Esophagus muscularis mucosa (tissue), 4 donors: ENCODE measurements around the gene MELTF. TPM values are rescaled to one million over a fixed set of nuclear protein-coding genes. Genes with fewer than 3 reads are reported as not detected.

Source experiments
- DNase-seq: peaks from one replicate; pipeline ENCODE4 v3.0.0-alpha.2; 2017; ENCODE audit errors: extremely low spot score
- H3K27ac ChIP-seq, 4 donors: fragments of 200-600 bp; sonication (generic); replicated peaks in 1 of 4; 1 replicate in 3 of 4; 2 replicates in 1 of 4; pipeline ENCODE4 v1.5.1; 2016 to 2019; ENCODE audit warnings: mild to moderate bottlenecking in 1 of 4
- H3K27me3 ChIP-seq, 4 donors: fragments of 200-600 bp; sonication (generic); one replicate each; pipeline versions ENCODE4 v1.5.1 to v1.6.0; 2016 to 2019
- H3K36me3 ChIP-seq, 4 donors: fragments of 200-600 bp; sonication (generic); one replicate each; pipeline ENCODE4 v1.5.1; 2016 to 2019
- H3K4me1 ChIP-seq, 4 donors: fragments of 200-600 bp; sonication (generic); one replicate each; pipeline ENCODE4 v1.5.1; 2016 to 2019
- H3K4me3 ChIP-seq, 4 donors: fragments of 200-600 bp; sonication (generic); 1 replicate in 2 of 4; 2 replicates in 2 of 4; pipeline ENCODE4 v1.5.1; 2016 to 2019; ENCODE audit warnings: mild to moderate bottlenecking in 4 of 4, moderate library complexity in 1 of 4
- H3K9me3 ChIP-seq, 4 donors: fragments of 200-600 bp; sonication (generic); 1 replicate in 3 of 4; 2 replicates in 1 of 4; pipeline ENCODE4 v1.5.1; 2016 to 2019
- EP300 ChIP-seq: sonication (generic); formaldehyde crosslinking; IDR thresholded peaks from one replicate; pipeline ENCODE4 v1.6.1; 2017; ENCODE audit warnings: antibody characterized with exemption
- POLR2A ChIP-seq: fragments of 450-650 bp; IDR thresholded peaks from one replicate; pipeline ENCODE4 v1.6.1; 2017; ENCODE audit warnings: antibody characterized with exemption, moderate library complexity, mild to moderate bottlenecking, low read depth
- POLR2AphosphoS5 ChIP-seq, 2 donors: sonication (generic); formaldehyde crosslinking; IDR thresholded peaks; one replicate each; pipeline ENCODE4 v1.6.1; 2017; ENCODE audit warnings: antibody characterized with exemption in 2 of 2
- WGBS: methylation state at CpG from one replicate; pipeline ENCODE4 v1.1.5; 2018; 5-methylcytosine and 5-hydroxymethylcytosine counted together
- intact Hi-C: fragments of 100-400 bp; cut with DNase I; formaldehyde crosslinking; loops from one replicate; pipeline ENCODE4 v1.15.1; 2023
- total RNA-seq, 4 donors: library from RNA; depleted of rRNA; stranded (reverse); fragments of >200 nt; gene quantifications; one replicate each; pipeline versions ENCODE4 v1.1.0 to v1.2.1, GENCODE V29; 2016
- TF ChIP-seq, protein P1 (sequence below), 3 experiments: fragments of 200-600 bp in 2 of 3; fragments of 450-650 bp in 1 of 3; sonication (generic) in 2 of 3; IDR thresholded peaks; one replicate each; pipeline ENCODE4 v1.5.1; 2017 to 2019; ENCODE audit warnings: antibody characterized with exemption in 3 of 3, mild to moderate bottlenecking in 2 of 3, moderate library complexity in 1 of 3

Gene MELTF
- total RNA-seq, 4 donors from 2014 or later = 3.6 to 9.1 (median 4.5) TPM

DNA sequence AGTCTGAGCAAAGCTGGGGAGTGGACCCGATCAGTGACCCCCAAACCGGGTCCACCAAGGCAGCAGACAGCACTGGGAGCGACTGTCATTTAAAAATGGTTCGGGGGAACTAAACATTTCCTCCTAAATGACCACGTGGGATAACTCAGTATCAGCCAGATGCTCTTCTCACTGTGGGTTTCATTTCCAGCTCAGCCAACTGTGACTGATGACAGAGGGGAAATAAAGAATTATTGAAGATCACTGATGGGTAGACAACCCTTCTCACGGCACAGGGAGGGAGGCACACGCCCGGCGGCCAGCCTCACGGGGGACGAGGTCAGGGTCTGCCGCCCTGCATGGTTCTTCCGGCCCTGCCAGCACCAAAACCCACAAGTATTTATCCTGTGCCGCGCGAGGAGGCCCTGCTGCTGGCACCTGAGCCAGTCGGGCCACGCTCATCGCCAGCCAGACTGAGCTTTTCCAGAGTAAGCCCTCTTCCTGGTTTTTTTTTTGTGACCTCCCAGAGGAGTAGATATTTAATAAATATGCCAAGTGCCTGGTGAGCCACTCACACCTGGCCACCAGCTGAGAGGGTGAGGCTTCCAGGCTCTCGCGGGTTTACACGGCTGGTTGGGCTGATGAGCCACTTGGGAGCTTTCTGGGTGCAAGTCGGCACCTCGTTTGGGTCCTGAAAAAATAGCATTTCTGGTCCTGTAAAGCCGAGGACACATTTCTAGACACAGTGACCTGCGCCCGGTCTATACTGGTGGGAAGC, 6.2 kb downstream of the MELTF start:
- Histone ChIP-seq H3K27ac (no peak overlapping the region), H3K9me3 (no peaks in the 10 kb centered on the region), H3K36me3 (no peaks in the 10 kb centered on the region), H3K4me1 (peaks cover 0 to 7% (median 4%) of the 10 kb centered on the region in 4 donors), H3K27me3 (peaks cover 0 to 37% (median 0%) of the 10 kb centered on the region in 4 donors), H3K4me3 (no peak overlapping the region)
- TF ChIP-seq, protein P1, sequence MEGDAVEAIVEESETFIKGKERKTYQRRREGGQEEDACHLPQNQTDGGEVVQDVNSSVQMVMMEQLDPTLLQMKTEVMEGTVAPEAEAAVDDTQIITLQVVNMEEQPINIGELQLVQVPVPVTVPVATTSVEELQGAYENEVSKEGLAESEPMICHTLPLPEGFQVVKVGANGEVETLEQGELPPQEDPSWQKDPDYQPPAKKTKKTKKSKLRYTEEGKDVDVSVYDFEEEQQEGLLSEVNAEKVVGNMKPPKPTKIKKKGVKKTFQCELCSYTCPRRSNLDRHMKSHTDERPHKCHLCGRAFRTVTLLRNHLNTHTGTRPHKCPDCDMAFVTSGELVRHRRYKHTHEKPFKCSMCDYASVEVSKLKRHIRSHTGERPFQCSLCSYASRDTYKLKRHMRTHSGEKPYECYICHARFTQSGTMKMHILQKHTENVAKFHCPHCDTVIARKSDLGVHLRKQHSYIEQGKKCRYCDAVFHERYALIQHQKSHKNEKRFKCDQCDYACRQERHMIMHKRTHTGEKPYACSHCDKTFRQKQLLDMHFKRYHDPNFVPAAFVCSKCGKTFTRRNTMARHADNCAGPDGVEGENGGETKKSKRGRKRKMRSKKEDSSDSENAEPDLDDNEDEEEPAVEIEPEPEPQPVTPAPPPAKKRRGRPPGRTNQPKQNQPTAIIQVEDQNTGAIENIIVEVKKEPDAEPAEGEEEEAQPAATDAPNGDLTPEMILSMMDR (IDR thresholded peaks at IDR 0.05) = no peak
- TF ChIP-seq POLR2AphosphoS5 (IDR thresholded peaks at IDR 0.05) (no peak), EP300 (no peak), POLR2A (no peak)
- intact Hi-C loops = no loop called here
- no peak for DNase-seq
- WGBS = 54% methylated on average over 24 of the region's 27 CpGs

GRCh38 chr3:197022405-197023231, 7.0 kb downstream of the MELTF start:
- DNase-seq = no peak
- no peaks in the 10 kb centered on the region for H3K36me3 ChIP-seq
- H3K9me3 ChIP-seq = no peaks in the 10 kb centered on the region
- WGBS = 44% methylated on average over 20 of the region's 22 CpGs
- intact Hi-C loops = no loop called here
- no peak overlapping the region for H3K4me3 ChIP-seq
- TF ChIP-seq POLR2AphosphoS5 (IDR thresholded peaks at IDR 0.05) = no peak
- TF ChIP-seq EP300 = no peak
- TF ChIP-seq, protein P1 (IDR thresholded peaks at IDR 0.05) = no peak
- TF ChIP-seq POLR2A = no peak
- peaks cover 0 to 29% (median 0%) of the 10 kb centered on the region in 4 donors for H3K27me3 ChIP-seq
- no peak overlapping the region for H3K27ac ChIP-seq
- peaks cover 0 to 6% (median 3%) of the 10 kb centered on the region in 4 donors for H3K4me1 ChIP-seq

- intact Hi-C loops = no loop called here
- TF ChIP-seq POLR2AphosphoS5 (IDR thresholded peaks at IDR 0.05) (no peak), POLR2A (no peak), EP300 (no peak)
- TF ChIP-seq, protein P1 (IDR thresholded peaks at IDR 0.05) = no peak
- 83% methylated on average over 15 of the region's 15 CpGs for WGBS
- no peak overlapping the region for H3K27ac ChIP-seq
- no peaks in the 10 kb centered on the region for H3K9me3 ChIP-seq
- no peaks in the 10 kb centered on the region for H3K36me3 ChIP-seq
- DNase-seq = no peak
- H3K27me3 ChIP-seq = peaks cover 0 to 28% (median 0%) of the 10 kb centered on the region in 4 donors
- no peak overlapping the region for H3K4me3 ChIP-seq
- H3K4me1 ChIP-seq = peaks cover 0 to 6% (median 3%) of the 10 kb centered on the region in 4 donors
Measured at GRCh38 chr3:197021729-197022404, 7.8 kb downstream of the MELTF start.

GRCh38 chr3:197021231-197021630, 8.4 kb downstream of the MELTF start:
- DNase-seq = no peak
- 67% methylated on average over 9 of the region's 10 CpGs for WGBS
- Histone ChIP-seq H3K36me3 (no peaks in the 10 kb centered on the region), H3K4me1 (peaks cover 0 to 6% (median 3%) of the 10 kb centered on the region in 4 donors), H3K27ac (no peak overlapping the region), H3K27me3 (peaks cover 0 to 28% (median 0%) of the 10 kb centered on the region in 4 donors), H3K4me3 (no peak overlapping the region), H3K9me3 (no peaks in the 10 kb centered on the region)
- intact Hi-C loops = no loop called here
- TF ChIP-seq EP300 (no peak), POLR2A (no peak), POLR2AphosphoS5 (IDR thresholded peaks at IDR 0.05) (no peak)
- TF ChIP-seq, protein P1 (IDR thresholded peaks at IDR 0.05) = no peak
